Stimulated activated CD8-positive, alpha-beta memory T cell treated with anti-CD3 and anti-CD28 coated beads, Interleukin-7, amount 100 ng/mL, for 1 hour (primary cell): ENCODE measurements around the gene PCBP2.

ENCODE experiments used
- DNase-seq, 2 donors: peaks; one replicate each; pipeline ENCODE4 v3.0.0-alpha.2; 2020; ENCODE audit warnings: low read depth in 2 of 2

The PCBP2 gene

GRCh38 chr12:53493610-53494391, 41.9 kb downstream of the PCBP2 start:
- DNase-seq = no peak

- DNase-seq = no peak
Measured at GRCh38 chr12:53495903-53496751, 44.2 kb downstream of the PCBP2 start.

GRCh38 chr12:53496752-53497032, 44.8 kb downstream of the PCBP2 start:
- DNase-seq = no peak

- DNase-seq = no peak
Measured at GRCh38 chr12:53497461-53497860, 45.6 kb downstream of the PCBP2 start.

GRCh38 chr12:53498235-53498630, 46.3 kb downstream of the PCBP2 start:
- DNase-seq = no peak

- peak in 1 of 2 donors; percentile 18 for DNase-seq
Measured at GRCh38 chr12:53499266-53500141, 47.6 kb downstream of the PCBP2 start, which contains the start of gene MAP3K12. MAP3K12 (minus strand) TSS chr12:53499458; CDS start chr12:53487391, 12,067 bp downstream.

GRCh38 chr12:53500142-53500775, 48.4 kb downstream of the PCBP2 start:
- DNase-seq = no peak

- DNase-seq = peak; percentile 96
Measured at GRCh38 chr12:53500776-53501614, 49.1 kb downstream of the PCBP2 start, which contains the start of gene TARBP2. TARBP2 (plus strand) TSS chr12:53501283; CDS start chr12:53501409, 126 bp downstream.

- no peak for DNase-seq
Measured at GRCh38 chr12:53501615-53502181, 49.8 kb downstream of the PCBP2 start.

GRCh38 chr12:53502331-53502730, 50.4 kb downstream of the PCBP2 start:
- DNase-seq = no peak

- DNase-seq = no peak
Measured at GRCh38 chr12:53502983-53503728, 51.3 kb downstream of the PCBP2 start.

- DNase-seq = no peak
Measured at GRCh38 chr12:53504004-53504920, 52.4 kb downstream of the PCBP2 start.

- DNase-seq = no peak
Measured at GRCh38 chr12:53505086-53505485, 53.2 kb downstream of the PCBP2 start.

- DNase-seq = no peak
Measured at GRCh38 chr12:53505555-53506449, 53.9 kb downstream of the PCBP2 start.

- DNase-seq = no peak
Measured at GRCh38 chr12:53506450-53506785, 54.5 kb downstream of the PCBP2 start.

- DNase-seq = no peak
Measured at GRCh38 chr12:53506881-53507602, 55.1 kb downstream of the PCBP2 start, which contains the start of gene NPFF. NPFF (minus strand) TSS chr12:53507484; CDS start chr12:53507474, 10 bp downstream.

GRCh38 chr12:53507603-53507885, 55.6 kb downstream of the PCBP2 start:
- no peak for DNase-seq
